Measurements from ENCODE around the gene LAIR1. TPM values are rescaled to one million over a fixed set of nuclear protein-coding genes. Genes with fewer than 3 reads are reported as not detected.

Gene LAIR1
- polyA plus RNA-seq, 1 of the 3 experiments (the other 2 are of a cell fraction), result not detected

GRCh38 chr19:54388802-54389139 is 24.0 kb upstream of the LAIR1 start:
- Histone ChIP-seq H3K4me2 (peak overlapping the region; percentile 39; the same call in 1 of the 2 replicates), H3K9me3 (no peaks in the 10 kb centered on the region), H3K79me2 (ENCODE audit: insufficient read depth) (no peaks in the 10 kb centered on the region), H2AFZ (ENCODE audit: low read depth) (no peak overlapping the region), H3K9ac (no peak overlapping the region), H3K4me3 (ENCODE audit: low read depth in 2 of 2, low read length in 1 of 2) (peak overlapping the region in 1 of 2 experiments; percentile 4; a peak in 1 of 4 replicates), H3K27me3 (ENCODE audit: insufficient read depth) (peaks cover 74% of the 10 kb centered on the region), H3K9me2 (no peaks in the 10 kb centered on the region), H3K27ac (ENCODE audit: low read depth in 2 of 2, low read length in 1 of 2) (no peak overlapping the region), H3K4me1 (ENCODE audit: control insufficient read depth in 1 of 2, insufficient read depth in 2 of 2, low read depth in 1 of 2, low read length in 1 of 2) (no peaks in the 10 kb centered on the region), H3F3A (replicated peaks; ENCODE audit: insufficient read depth) (no peaks in the 10 kb centered on the region), H3K36me3 (replicated peaks in 1 of 2; ENCODE audit: control insufficient read depth in 1 of 2, insufficient read depth in 2 of 2, low read length in 1 of 2) (no peaks in the 10 kb centered on the region), H4K20me1 (ENCODE audit: insufficient read depth) (no peaks in the 10 kb centered on the region)
- CTCF ChIA-PET, result interaction anchor here (0.8 to 1.4 kb wide), 3 partner anchors 9 to 64 kb away, joined by 3 to 4 read pairs (median 3); no protein-coding TSS in a partner anchor
- WGBS (ENCODE audit: low lambda C conversion rate), result 7% methylated on average over 7 of the region's 9 CpGs
- POLR2A ChIA-PET, result no interaction called here
- no peak for DNase-seq
- TF ChIP-seq GABPA (IDR thresholded peaks at IDR 0.05; ENCODE audit: low read depth) (no peak), RCOR1 (IDR thresholded peaks at IDR 0.05; ENCODE audit: low read length) (no peak), NFIC (IDR thresholded peaks at IDR 0.05; ENCODE audit: borderline replicate concordance) (no peak), MXI1 (IDR thresholded peaks at IDR 0.05; ENCODE audit: low read depth, low read length) (no peak), MEF2A (IDR thresholded peaks at IDR 0.05; ENCODE audit: borderline replicate concordance, low read depth) (no peak), FOSL2 (IDR thresholded peaks at IDR 0.05; ENCODE audit: borderline replicate concordance, low read depth) (no peak), POLR2AphosphoS5 (IDR thresholded peaks at IDR 0.05; ENCODE audit: low read depth, low read length) (no peak), PBX3 (IDR thresholded peaks at IDR 0.05) (no peak), FOXM1 (IDR thresholded peaks at IDR 0.05; ENCODE audit: low read depth) (no peak), RFX5 (IDR thresholded peaks at IDR 0.05; ENCODE audit: low read length) (no peak), MAX (IDR thresholded peaks at IDR 0.05; ENCODE audit: low read depth) (no peak), JUND (IDR thresholded peaks at IDR 0.05) (no peak), GATA2 (CRISPR knock-in tag; IDR thresholded peaks at IDR 0.05) (no peak), USF1 (IDR thresholded peaks at IDR 0.05; ENCODE audit: borderline replicate concordance, low read depth) (no peak), RXRA (IDR thresholded peaks at IDR 0.05; ENCODE audit: borderline replicate concordance, low read depth) (no peak), CHD2 (IDR thresholded peaks at IDR 0.05; ENCODE audit: low read length, partially characterized antibody) (no peak), TAF1 (IDR thresholded peaks at IDR 0.05; ENCODE audit: borderline replicate concordance, low read depth, low read length) (no peak)
